HG03469 (cell line): ENCODE results near the gene NENF.
"Not testable (repeated sequence)": the region's sequence is repeated elsewhere in the genome, so short reads cannot be mapped to it uniquely, and the experiment has no call there.

ENCODE experiments used
- ATAC-seq: cut with Tn5 transposase; IDR thresholded peaks from one replicate; pipeline ENCODE4 v1.9.1; 2021; ENCODE audit warnings: mild to moderate bottlenecking, moderate library complexity, moderate number of reproducible peaks; ENCODE audit not compliant: unreplicated experiment

NENF gene

DNA sequence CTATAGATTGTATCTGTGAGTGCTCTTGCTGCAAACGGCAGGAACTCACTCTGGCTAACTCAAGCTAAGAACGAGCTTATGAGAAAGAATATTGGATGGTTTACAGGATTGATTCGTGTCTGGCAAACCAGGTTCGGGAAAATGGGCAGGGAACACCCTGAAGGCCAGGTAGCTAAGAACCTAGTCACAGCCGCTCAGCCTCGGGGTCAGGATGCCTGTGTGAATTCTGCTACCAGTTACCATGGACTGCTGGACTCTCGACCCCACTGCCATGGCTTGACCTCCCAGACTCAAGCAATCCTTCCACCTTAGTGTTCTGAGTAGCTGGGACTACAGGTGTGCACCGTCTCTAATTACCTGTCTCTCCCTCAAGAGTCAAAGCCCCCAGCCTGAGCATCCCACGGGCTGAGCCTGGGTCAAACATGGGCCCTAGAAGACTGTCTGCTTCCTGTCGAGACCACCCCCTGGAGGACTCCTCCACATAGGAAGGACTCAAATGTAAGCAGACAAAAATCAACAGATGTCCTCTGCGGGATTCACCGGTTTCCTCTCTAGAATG is 45.8 kb downstream of the NENF start:
- ATAC-seq = no peak

- ATAC-seq = no peak
Measured at GRCh38 chr1:212479188-212479587, 46.5 kb downstream of the NENF start.

DNA sequence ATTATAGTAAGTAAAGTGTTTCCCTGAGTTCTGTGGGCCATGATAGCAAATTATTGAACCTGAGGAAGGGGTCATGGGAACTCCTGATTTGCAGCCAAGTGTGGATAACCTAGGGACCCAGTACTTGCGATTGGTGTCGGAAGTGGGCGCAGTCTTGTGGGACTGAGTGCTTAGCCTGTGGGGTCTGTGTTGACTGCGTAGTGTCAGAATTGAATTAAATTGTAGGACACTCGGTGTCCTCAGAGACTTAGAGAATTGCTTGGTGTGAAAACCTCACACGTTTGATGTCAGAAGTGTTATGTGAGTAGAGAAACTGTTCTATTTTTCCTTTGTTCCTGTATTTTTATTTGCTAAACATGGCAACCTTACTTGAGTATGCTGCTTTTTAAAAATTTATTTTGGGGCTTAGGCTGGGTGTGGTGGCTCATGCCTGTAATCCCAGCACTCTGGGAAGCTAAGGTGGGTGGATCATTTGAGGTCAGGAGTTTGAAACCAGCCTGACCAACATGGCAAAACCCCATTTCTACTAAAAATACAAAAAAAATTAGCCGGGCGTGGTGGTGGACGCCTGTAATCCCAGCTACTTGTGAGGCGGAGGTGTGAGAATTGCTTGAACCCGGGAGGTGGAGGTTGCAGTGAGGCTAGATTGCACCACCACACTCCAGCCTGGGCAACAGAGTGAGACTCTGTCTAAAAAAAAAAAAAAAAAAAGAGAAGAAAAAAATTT is 48.2 kb downstream of the NENF start:
- not testable (repeated sequence) for ATAC-seq

- ATAC-seq = no peak
Measured at GRCh38 chr1:212481438-212481767, 48.7 kb downstream of the NENF start.

- ATAC-seq = no peak
Measured at GRCh38 chr1:212482006-212482636, 49.4 kb downstream of the NENF start.

DNA sequence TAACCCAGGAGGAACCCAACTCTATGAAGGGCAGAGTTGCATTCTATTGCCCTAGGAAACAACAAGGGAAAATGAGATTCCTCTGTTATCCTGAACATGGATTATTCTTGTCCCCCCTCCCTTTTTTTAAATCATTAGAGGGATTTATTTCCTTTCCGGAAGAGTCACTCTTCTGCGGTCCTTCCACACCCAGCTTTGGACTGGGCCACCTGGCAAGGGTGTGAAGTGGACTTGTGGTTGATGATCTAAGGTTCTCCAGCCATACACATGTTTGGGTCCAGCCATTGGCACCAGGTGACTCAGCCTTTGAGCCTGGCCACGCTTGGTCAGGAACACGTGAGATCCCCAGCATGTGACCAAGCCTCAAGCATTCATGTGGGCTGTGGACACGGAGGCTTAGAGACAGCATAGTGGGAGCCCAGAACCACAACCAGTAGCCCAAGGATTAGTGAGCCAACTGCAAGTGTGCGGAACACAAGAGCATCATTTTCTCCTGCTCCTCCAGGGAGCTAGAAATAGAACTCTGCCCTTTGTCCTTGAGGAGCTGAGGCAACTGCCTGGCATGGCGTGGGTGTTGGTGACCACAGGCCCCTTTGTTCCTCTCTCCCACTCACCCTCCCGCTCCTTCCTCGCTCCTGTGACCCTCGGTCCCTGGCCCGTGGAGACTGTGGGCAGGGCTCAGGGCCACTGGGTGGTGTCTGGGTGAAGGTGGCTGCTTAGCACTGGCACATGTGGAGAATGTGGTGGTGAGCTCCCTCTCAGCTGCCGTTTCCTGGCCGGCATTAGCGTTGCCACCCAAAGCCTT is 50.1 kb downstream of the NENF start:
- ATAC-seq = no peak

DNA sequence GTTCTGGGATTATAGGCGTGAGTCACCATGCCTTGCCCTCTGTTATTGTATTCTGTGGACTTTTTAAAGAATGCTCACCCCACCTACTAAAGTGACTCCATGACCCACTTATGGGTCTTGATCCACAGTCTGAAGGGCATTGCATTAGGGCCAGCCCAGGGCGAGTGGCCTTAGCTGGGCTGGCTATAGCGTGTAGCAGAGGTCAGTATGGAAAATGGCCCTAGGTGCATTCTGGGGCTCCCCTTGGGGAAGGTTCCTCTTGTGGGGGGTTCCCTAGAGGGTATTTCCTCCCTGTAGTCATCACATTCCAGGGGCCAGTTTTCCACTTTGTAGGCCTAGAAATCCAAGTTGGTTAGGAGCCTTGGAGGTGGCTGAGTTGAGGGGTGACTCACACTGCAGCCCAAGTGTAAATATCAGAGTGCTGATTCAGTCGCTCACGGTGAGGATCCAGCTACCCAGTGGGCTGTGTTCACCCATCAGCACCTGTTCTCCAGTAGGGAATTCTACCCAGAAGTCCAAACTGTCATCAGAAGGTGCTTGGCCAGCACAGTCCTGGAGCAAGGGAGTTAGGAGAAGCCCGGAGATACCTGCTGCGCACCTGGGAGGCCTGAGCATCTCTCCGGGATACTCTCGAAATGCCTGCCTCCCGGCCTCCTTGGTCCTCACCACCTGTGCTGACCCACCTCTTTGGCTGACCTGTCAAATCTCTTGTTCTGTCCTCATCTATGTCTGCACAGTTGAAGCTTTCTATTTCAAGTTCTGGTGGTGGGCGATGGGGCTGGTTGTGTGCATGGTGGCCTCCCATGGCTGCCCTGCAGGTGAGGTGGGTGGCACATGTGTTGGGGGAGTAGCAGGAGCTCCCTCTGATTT is 52.2 kb downstream of the NENF start:
- ATAC-seq = no peak

GRCh38 chr1:212485571-212485912 is 52.8 kb downstream of the NENF start:
- ATAC-seq = no peak

- no peak for ATAC-seq
Measured at GRCh38 chr1:212485913-212486618, 53.3 kb downstream of the NENF start.

GRCh38 chr1:212486619-212486975 is 53.9 kb downstream of the NENF start:
- no peak for ATAC-seq

DNA sequence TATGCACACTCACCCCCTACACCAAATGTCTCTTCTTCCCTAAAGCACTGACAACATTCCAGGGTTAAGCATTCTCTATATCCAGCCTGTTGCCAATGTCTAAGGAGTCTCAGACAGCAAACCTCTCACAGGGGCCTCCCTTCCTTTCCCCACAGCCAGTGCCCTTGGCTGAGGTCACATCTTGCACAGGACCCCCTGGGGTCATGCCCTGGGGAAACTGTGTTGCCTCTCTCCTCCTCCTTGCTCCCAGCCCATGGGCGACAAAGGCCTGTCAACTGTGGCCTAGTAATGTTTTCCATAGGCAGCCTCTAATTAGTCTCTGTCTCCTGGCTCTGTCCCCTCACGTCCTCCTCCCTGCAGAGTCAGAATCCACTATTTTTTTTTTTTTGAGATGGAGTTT is 54.6 kb downstream of the NENF start:
- no peak for ATAC-seq

GRCh38 chr1:212487774-212488435 is 55.2 kb downstream of the NENF start:
- no peak for ATAC-seq

- ATAC-seq = peak; percentile 46
Measured at GRCh38 chr1:212488436-212489283, 55.9 kb downstream of the NENF start.

DNA sequence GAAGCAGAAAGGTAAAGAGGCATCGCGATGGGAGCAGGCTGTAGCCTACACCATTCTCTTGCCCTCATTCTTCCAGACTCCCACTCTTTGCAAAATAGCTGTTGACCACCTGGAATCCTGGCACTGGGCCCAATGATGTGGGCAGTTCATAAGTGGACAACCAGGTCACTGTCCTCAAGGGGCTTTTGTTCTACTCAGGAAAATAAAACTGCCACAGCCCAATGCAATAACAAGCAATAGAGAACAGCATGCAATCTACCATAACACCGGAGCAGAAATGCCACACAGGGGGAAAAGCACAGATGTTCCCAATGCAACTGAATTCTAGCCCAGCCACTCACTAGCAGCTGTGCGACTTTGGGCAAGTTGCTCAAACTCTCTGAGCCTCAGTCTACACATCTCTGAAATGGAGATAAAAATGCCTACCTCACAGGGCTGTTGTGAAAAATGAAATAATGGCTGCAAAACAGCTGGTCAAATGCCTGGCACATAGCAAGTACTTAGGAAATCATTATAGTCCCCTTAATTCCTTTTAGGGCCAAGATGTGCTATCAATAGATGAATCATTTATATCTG is 56.7 kb downstream of the NENF start:
- no peak for ATAC-seq

DNA sequence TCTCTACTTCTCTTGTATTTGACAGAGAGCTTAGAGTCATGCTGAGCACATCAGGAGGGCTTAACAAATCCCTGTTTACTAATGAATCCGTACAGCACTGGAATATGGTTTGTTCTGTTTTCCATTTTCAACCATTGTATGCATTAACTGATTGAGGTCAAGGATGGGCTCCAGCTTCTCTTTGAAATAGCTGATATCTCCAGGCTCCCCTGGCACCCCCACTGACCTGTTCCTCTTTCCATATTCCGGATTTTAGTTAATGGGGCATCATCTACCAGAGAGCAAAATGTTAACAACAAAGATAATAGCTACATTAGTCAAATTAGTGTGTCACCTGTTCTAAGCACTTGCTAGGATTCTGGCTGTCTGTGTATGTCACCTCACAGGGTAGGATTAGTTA is 57.6 kb downstream of the NENF start:
- no peak for ATAC-seq

GRCh38 chr1:212491454-212491853 is 58.7 kb downstream of the NENF start:
- no peak for ATAC-seq
